Natural killer cell (primary cell): Measurements from ENCODE around the gene ZNRD2. TPM values are rescaled to one million over a fixed set of nuclear protein-coding genes. Genes with fewer than 3 reads are reported as not detected.

Experiments
- ATAC-seq, 3 donors: fragments of 150-1000 bp in 2 of 3; fragments of 200-7000 bp in 1 of 3; cut with Tn5 transposase; 1 replicate in 1 of 3; 2 replicates in 2 of 3; pipeline ENCODE4 v1.10.0; 2021; ENCODE audit warnings: mild to moderate bottlenecking in 2 of 3, moderate library complexity in 2 of 3
- DNase-seq, 2 donors: peaks; one replicate each; pipeline versions ENCODE4 v3.0.0 to v3.0.0-alpha.2; 2013 to 2021; ENCODE audit warnings: mixed read lengths in 1 of 2
- H3K27ac ChIP-seq: one replicate; pipeline ENCODE4 v1.5.1; 2013; ENCODE audit warnings: mild to moderate bottlenecking, low read length
- H3K27me3 ChIP-seq: one replicate; pipeline ENCODE4 v1.6.1; 2013; ENCODE audit warnings: low read length; ENCODE audit not compliant: control insufficient read depth, insufficient read depth
- H3K36me3 ChIP-seq: one replicate; pipeline ENCODE4 v1.6.1; 2013; ENCODE audit warnings: low read length; ENCODE audit not compliant: control insufficient read depth, insufficient read depth
- H3K4me1 ChIP-seq: one replicate; pipeline ENCODE4 v1.6.1; 2013; ENCODE audit warnings: low read length; ENCODE audit not compliant: control insufficient read depth, insufficient read depth
- H3K4me3 ChIP-seq: one replicate; pipeline ENCODE4 v1.5.1; 2013; ENCODE audit warnings: low read length
- H3K9me3 ChIP-seq: one replicate; pipeline ENCODE4 v1.6.1; 2013; ENCODE audit warnings: low read length; ENCODE audit not compliant: control insufficient read depth, insufficient read depth
- H3K27ac Mint-ChIP-seq, 2 donors: one replicate each; pipeline ENCODE4 v1.8.0; 2022; ENCODE audit warnings: mild to moderate bottlenecking in 2 of 2, mixed read lengths in 2 of 2, moderate library complexity in 1 of 2
- H3K27me3 Mint-ChIP-seq, 2 donors: one replicate each; pipeline ENCODE4 v1.8.0; 2022; ENCODE audit warnings: low read depth in 2 of 2, mixed read lengths in 2 of 2
- H3K36me3 Mint-ChIP-seq: one replicate; pipeline ENCODE4 v1.8.0; 2022; ENCODE audit warnings: mixed read lengths
- H3K4me1 Mint-ChIP-seq, 2 donors: one replicate each; pipeline ENCODE4 v1.8.0; 2022; ENCODE audit warnings: mixed read lengths in 2 of 2
- H3K4me3 Mint-ChIP-seq: one replicate; pipeline ENCODE4 v1.8.0; 2022; ENCODE audit warnings: mild to moderate bottlenecking, moderate library complexity, mixed read lengths
- H3K9me3 Mint-ChIP-seq, 2 donors: one replicate each; pipeline ENCODE4 v1.8.0; 2022; ENCODE audit warnings: mixed read lengths in 2 of 2
- CTCF ChIP-seq: fragments of 200-600 bp; IDR thresholded peaks from one replicate; pipeline ENCODE4 v1.8.0; 2022; ENCODE audit warnings: antibody characterized with exemption
- WGBS: methylation state at CpG from one replicate; pipeline ENCODE4 v1.1.7; 2013; ENCODE audit warnings: missing lambda C conversion rate; ENCODE audit not compliant: insufficient coverage; 5-methylcytosine and 5-hydroxymethylcytosine counted together
- intact Hi-C: fragments of 100-400 bp; cut with micrococcal nuclease; formaldehyde crosslinking; loops from one replicate; pipeline ENCODE4 v1.14.2; 2022
- total RNA-seq, 4 donors: library from RNA; stranded (reverse); fragments of 120-200 nt in 1 of 4; gene quantifications; one replicate each; pipeline versions ENCODE4 v1.2.3 to v1.2.4, GENCODE V29; 2013 to 2022

ZNRD2 gene
- total RNA-seq, 3 donors from 2014 or later (not counting 1 experiment from before 2014, with no cell fraction given), result 40.9 to 64.1 (median 60.0) TPM

- H3K4me3 ChIP-seq, result no peak overlapping the region
- no peaks in the 10 kb centered on the region for H3K36me3 Mint-ChIP-seq
- no peaks in the 10 kb centered on the region for H3K9me3 Mint-ChIP-seq
- H3K4me1 Mint-ChIP-seq, result peaks cover 5 to 23% of the 10 kb centered on the region in 2 donors
- 79% methylated on average over 12 of the region's 12 CpGs for WGBS
- no peak overlapping the region for H3K4me3 Mint-ChIP-seq
- peak in 1 of 2 donors; percentile 34 for DNase-seq
- peak overlapping the region; percentile 43 to 83 for H3K27ac Mint-ChIP-seq
- no peak for TF ChIP-seq CTCF
- H3K36me3 ChIP-seq, result peaks cover 7% of the 10 kb centered on the region
- no peaks in the 10 kb centered on the region for H3K27me3 ChIP-seq
- peak in 2 of 3 donors; percentile 4 to 5 for ATAC-seq
- intact Hi-C loops, result no loop called here
- no peaks in the 10 kb centered on the region for H3K9me3 ChIP-seq
- H3K27ac ChIP-seq, result no peak overlapping the region
- peaks cover 30% of the 10 kb centered on the region for H3K4me1 ChIP-seq
- H3K27me3 Mint-ChIP-seq, result no peaks in the 10 kb centered on the region
Observed at GRCh38 chr11:65524014-65524740, 46.1 kb upstream of the ZNRD2 start.

- no peaks in the 10 kb centered on the region for H3K9me3 ChIP-seq
Observed at GRCh38 chr11:65524741-65525545, 45.3 kb upstream of the ZNRD2 start, which contains the start of gene SCYL1. SCYL1 (plus strand) TSS chr11:65525083; CDS start chr11:65525154, 71 bp downstream.

GRCh38 chr11:65525546-65526480 lies 44.5 kb upstream of the ZNRD2 start:
- Histone ChIP-seq H3K4me3 (peak overlapping the region; percentile 62), H3K9me3 (no peaks in the 10 kb centered on the region), H3K36me3 (peaks cover 23% of the 10 kb centered on the region), H3K27ac (peak overlapping the region; percentile 50), H3K4me1 (peaks cover 30% of the 10 kb centered on the region), H3K27me3 (no peaks in the 10 kb centered on the region)
- DNase-seq (peak in 1 of 2 donors; percentile 55), ATAC-seq (no peak)
- TF ChIP-seq CTCF, result no peak
- H3K27ac Mint-ChIP-seq, result peak overlapping the region; percentile 51 to 83
- intact Hi-C loops, result no loop called here
- H3K27me3 Mint-ChIP-seq, result no peaks in the 10 kb centered on the region
- peak overlapping the region; percentile 78 for H3K4me3 Mint-ChIP-seq
- H3K9me3 Mint-ChIP-seq, result no peaks in the 10 kb centered on the region
- WGBS, result 52% methylated on average over 31 of the region's 31 CpGs
- H3K36me3 Mint-ChIP-seq, result no peaks in the 10 kb centered on the region
- H3K4me1 Mint-ChIP-seq, result peaks cover 5 to 23% of the 10 kb centered on the region in 2 donors

More at GRCh38 chr11:65524741-65525545, 45.3 kb upstream of the ZNRD2 start, which contains the start of gene SCYL1:
- Mint-ChIP-seq H3K36me3 (no peaks in the 10 kb centered on the region), H3K4me3 (peak within 1 kb of the TSS; percentile 78), H3K9me3 (no peaks in the 10 kb centered on the region), H3K27ac (peak within 1 kb of the TSS; percentile 51 to 83), H3K27me3 (no peaks in the 10 kb centered on the region), H3K4me1 (peaks cover 5 to 23% of the 10 kb centered on the region in 2 donors)
- WGBS, result under 1% methylated on average over 66 of the region's 82 CpGs
- intact Hi-C loops, result no loop called here
- DNase-seq, result peak; percentile 78 to 90
- H3K4me3 ChIP-seq, result peak within 1 kb of the TSS; percentile 62
- H3K27me3 ChIP-seq, result no peaks in the 10 kb centered on the region
- H3K36me3 ChIP-seq, result peaks cover 14% of the 10 kb centered on the region
- ATAC-seq, result peak; percentile 96 to 99 (median 98)
- peaks cover 30% of the 10 kb centered on the region for H3K4me1 ChIP-seq
- no peak for TF ChIP-seq CTCF
- H3K27ac ChIP-seq, result peak within 1 kb of the TSS; percentile 50
